Measurements from ENCODE around the gene FRMD3.

GRCh38 chr9:83536332-83536731, 1.9 kb downstream of the FRMD3 start:
- TF ChIP-seq EP300 (IDR thresholded peaks at IDR 0.05) (no peak), POLR2AphosphoS5 (IDR thresholded peaks at IDR 0.05) (no peak)
- TF ChIP-seq, protein P1, sequence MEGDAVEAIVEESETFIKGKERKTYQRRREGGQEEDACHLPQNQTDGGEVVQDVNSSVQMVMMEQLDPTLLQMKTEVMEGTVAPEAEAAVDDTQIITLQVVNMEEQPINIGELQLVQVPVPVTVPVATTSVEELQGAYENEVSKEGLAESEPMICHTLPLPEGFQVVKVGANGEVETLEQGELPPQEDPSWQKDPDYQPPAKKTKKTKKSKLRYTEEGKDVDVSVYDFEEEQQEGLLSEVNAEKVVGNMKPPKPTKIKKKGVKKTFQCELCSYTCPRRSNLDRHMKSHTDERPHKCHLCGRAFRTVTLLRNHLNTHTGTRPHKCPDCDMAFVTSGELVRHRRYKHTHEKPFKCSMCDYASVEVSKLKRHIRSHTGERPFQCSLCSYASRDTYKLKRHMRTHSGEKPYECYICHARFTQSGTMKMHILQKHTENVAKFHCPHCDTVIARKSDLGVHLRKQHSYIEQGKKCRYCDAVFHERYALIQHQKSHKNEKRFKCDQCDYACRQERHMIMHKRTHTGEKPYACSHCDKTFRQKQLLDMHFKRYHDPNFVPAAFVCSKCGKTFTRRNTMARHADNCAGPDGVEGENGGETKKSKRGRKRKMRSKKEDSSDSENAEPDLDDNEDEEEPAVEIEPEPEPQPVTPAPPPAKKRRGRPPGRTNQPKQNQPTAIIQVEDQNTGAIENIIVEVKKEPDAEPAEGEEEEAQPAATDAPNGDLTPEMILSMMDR (IDR thresholded peaks at IDR 0.05): no peak
